GM18520 (cell line): ENCODE data around the gene DGKD.

Experiments used
- ATAC-seq: cut with Tn5 transposase; IDR thresholded peaks from one replicate; pipeline ENCODE4 v1.9.1; 2021; ENCODE audit not compliant: unreplicated experiment

Gene DGKD

GRCh38 chr2:233424154-233424951, 70.1 kb downstream of the DGKD start:
- no peak for ATAC-seq

GRCh38 chr2:233426619-233427342, 72.5 kb downstream of the DGKD start:
- no peak for ATAC-seq

- no peak for ATAC-seq
Observed at GRCh38 chr2:233428008-233428407, 73.7 kb downstream of the DGKD start.

GRCh38 chr2:233428438-233428837, 74.1 kb downstream of the DGKD start:
- no peak for ATAC-seq

- ATAC-seq = no peak
Observed at GRCh38 chr2:233429175-233429897, 75.0 kb downstream of the DGKD start.

- no peak for ATAC-seq
Observed at GRCh38 chr2:233430081-233430480, 75.8 kb downstream of the DGKD start.

GRCh38 chr2:233430651-233431050, 76.4 kb downstream of the DGKD start:
- no peak for ATAC-seq

DNA sequence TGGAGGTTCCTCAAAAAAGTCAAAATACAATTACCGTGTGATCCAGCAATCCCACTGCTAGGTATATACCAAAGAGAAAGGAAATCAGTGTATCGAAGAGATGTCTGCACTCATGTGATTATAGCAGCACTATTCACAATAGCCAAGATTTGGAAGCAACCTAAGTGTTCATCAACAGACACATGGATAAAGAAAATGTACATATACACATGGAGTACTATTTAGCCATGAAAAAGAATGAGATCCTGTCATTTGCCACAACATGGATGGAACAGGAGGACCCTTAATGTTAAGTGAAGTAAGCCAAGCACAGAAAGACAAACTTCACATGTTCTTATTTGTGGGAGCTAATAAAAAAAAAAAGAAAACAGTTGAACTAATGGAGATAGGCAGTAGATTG, 78.7 kb downstream of the DGKD start:
- ATAC-seq = no peak

GRCh38 chr2:233433794-233434193, 79.5 kb downstream of the DGKD start:
- ATAC-seq = no peak

- no peak for ATAC-seq
Observed at GRCh38 chr2:233434666-233435330, 80.5 kb downstream of the DGKD start.

GRCh38 chr2:233435436-233436190, 81.3 kb downstream of the DGKD start:
- ATAC-seq = no peak

- ATAC-seq = no peak
Observed at GRCh38 chr2:233436191-233436581, 81.9 kb downstream of the DGKD start.

DNA sequence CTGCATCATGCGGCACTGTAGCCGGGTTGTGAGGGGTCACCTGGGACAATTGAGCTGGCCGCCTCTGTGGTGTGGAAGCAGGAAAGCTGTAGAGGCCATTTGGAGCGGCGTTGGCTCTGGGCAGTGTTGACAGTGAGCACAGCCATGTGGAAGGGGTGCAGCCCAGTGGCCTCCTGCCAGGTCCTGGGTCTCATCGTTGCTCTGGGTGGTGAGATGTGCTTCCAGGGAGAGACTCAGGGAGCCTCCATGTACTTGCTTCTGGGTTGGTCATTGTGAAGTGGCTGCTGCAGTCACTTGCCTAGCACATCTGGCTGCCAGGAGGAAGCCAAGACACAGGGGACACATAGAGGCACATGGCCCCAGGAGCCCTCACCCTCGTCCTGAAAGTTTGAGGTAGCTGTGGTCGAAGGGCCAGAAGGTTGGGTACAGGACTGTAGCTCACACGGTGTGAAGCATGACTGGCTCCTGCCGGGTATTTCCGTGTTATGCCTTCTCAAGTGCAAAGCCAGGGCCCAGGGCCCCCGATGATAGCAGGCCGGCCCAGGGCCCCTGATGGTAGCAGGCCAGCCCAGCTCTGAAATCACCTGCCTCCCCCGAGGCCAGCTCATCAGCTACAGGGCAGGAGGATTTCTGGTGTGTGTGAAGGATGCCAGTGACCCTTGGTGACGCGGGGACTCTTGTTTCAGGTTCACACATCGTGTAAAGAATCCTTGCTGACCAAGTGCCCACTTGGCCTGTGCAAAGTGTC, 82.6 kb downstream of the DGKD start:
- no peak for ATAC-seq

DNA sequence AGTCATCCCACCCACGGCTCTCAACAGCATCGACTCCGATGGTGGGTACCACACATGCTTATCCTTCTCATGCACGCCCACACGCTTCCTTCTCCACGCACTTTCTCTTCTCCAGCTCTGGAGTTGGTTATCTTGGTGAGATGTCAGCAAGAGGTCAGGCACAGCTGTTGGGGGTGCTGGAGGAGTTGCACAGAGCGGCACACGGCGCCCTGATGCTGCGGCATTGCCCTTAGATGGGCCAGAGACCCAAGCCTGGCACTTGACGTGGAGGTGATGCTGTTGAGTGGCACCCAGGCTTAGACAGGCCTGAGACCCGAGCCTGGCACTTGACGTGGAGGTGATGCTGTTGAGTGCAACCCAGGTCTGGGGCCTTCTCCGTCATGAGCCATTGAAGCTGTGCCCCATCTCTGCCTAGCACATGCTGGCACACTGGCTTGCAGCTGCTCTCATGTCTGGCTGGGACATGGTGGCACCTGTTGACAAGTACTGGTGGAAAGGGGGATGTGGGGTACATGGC, 83.2 kb downstream of the DGKD start:
- no peak for ATAC-seq

DNA sequence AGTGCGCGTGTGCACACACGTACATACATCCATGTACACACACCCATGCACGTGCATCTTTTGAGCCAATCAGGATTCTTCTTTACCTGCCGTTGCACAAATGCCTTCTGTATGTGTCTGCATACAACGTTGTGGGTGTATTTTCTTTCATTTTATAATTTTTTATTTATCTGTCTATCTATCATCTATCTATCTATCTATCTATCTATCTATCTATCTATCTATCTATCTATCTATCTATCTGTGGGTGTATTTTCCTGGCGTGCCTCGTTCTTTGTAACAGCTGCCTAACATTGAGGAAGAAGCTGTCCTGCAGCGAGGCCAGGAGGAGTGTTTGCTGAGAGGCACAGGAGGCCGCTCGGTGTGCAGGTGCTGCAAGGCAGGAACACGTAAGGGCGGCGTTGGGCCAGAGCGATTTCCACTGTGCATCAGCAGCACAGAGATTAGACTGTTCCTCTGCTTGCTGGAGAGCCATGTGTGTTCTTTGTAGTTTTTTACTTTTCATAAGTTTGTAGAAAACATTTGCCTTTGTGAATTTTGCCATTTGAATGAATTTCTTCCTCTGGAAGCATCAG, 84.4 kb downstream of the DGKD start:
- ATAC-seq = no peak

GRCh38 chr2:233439191-233439590, 84.9 kb downstream of the DGKD start:
- no peak for ATAC-seq

DNA sequence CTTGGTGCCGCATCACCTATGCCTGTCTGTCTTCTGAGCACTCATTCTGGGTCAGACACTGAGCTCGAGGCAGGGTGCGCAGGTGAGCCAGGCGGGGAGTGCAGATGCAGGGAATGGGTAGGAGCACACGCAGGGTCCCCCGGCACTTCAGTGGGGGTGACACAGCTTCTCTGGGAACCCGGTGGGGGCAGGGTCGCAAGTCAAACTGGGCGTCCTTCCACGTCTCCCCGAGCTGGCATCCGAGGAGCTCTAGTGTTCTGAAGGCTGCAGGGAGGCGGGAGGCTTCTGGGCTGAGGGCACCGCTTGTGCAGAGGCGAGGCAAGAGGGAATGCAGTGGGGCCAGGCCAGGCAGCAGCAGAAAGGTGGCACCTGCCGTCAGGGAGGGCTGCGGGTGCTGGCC, 86.0 kb downstream of the DGKD start:
- ATAC-seq = no peak

- no peak for ATAC-seq
Observed at GRCh38 chr2:233440714-233441113, 86.4 kb downstream of the DGKD start.
